SK-N-SH treated with all-trans-retinoic acid at 6 μM for 48 hours (cell line): Measurements from ENCODE around the gene CAPN6.

Experiments used
- ATAC-seq: fragments of 200-7000 bp; cut with Tn5 transposase; 3 replicates; pipeline ENCODE4 v1.9.1; 2020; ENCODE audit warnings: mild to moderate bottlenecking, moderate library complexity
- ARNTL ChIP-seq: fragments of 450-650 bp; formaldehyde crosslinking; IDR thresholded peaks from 2 replicates; pipeline ENCODE4 v1.5.0; 2020; ENCODE audit warnings: low read depth, mild to moderate bottlenecking, moderate library complexity, borderline replicate concordance
- BACH2 ChIP-seq: fragments of 250-450 bp; sonication (Bioruptor Pico); IDR thresholded peaks from 2 replicates; pipeline ENCODE4 v1.9.0; 2021; ENCODE audit warnings: mild to moderate bottlenecking, borderline replicate concordance
- CREB5 ChIP-seq: fragments of 250-450 bp; sonication (Bioruptor Pico); IDR thresholded peaks from 2 replicates; pipeline ENCODE4 v1.5.1; 2020; ENCODE audit warnings: low read depth, mild to moderate bottlenecking, moderate library complexity
- CSDC2 ChIP-seq: fragments of 250-450 bp; sonication (Bioruptor Pico); IDR thresholded peaks from 2 replicates; pipeline ENCODE4 v1.5.0; 2020; ENCODE audit warnings: mild to moderate bottlenecking, moderate library complexity
- CSRNP3 ChIP-seq: fragments of 250-450 bp; sonication (Bioruptor Pico); IDR thresholded peaks from 2 replicates; pipeline ENCODE4 v1.5.1; 2021; ENCODE audit warnings: mild to moderate bottlenecking, moderate library complexity
- ESRRG ChIP-seq: fragments of 250-450 bp; sonication (Bioruptor Pico); IDR thresholded peaks from 2 replicates; pipeline ENCODE4 v1.6.1; 2021; ENCODE audit warnings: mild to moderate bottlenecking
- GLIS3 ChIP-seq: fragments of 250-450 bp; sonication (Bioruptor Pico); IDR thresholded peaks from 2 replicates; pipeline ENCODE4 v1.5.0; 2020; ENCODE audit warnings: mild to moderate bottlenecking, moderate library complexity
- ISL1 ChIP-seq: fragments of 250-450 bp; sonication (Bioruptor Pico); IDR thresholded peaks from 2 replicates; pipeline ENCODE4 v2.1.2; 2022; ENCODE audit warnings: mild to moderate bottlenecking, moderate library complexity
- OSR1 ChIP-seq: fragments of 250-450 bp; sonication (Bioruptor Pico); IDR thresholded peaks from 2 replicates; pipeline ENCODE4 v1.8.0; 2022; ENCODE audit warnings: moderate library complexity, mild to moderate bottlenecking, inconsistent platforms
- PATZ1 ChIP-seq: fragments of 250-450 bp; sonication (Bioruptor Pico); IDR thresholded peaks from 2 replicates; pipeline ENCODE4 v1.8.0; 2020; ENCODE audit warnings: mild to moderate bottlenecking, moderate library complexity, borderline replicate concordance
- POU6F1 ChIP-seq: fragments of 250-450 bp; sonication (Bioruptor Pico); IDR thresholded peaks from 2 replicates; pipeline ENCODE4 v1.8.0; 2021; ENCODE audit warnings: low read depth, mild to moderate bottlenecking, moderate library complexity, borderline replicate concordance
- PPARA ChIP-seq: fragments of 250-450 bp; sonication (Bioruptor Pico); IDR thresholded peaks from 2 replicates; pipeline ENCODE4 v1.5.0; 2020; ENCODE audit warnings: mild to moderate bottlenecking, borderline replicate concordance
- RARB ChIP-seq: fragments of 250-450 bp; sonication (Bioruptor Pico); IDR thresholded peaks from 2 replicates; pipeline ENCODE4 v1.8.0; 2021; ENCODE audit warnings: mild to moderate bottlenecking, moderate library complexity
- SNAI2 ChIP-seq: fragments of 250-450 bp; sonication (Bioruptor Pico); IDR thresholded peaks from 2 replicates; pipeline ENCODE4 v1.5.0; 2020; ENCODE audit warnings: mild to moderate bottlenecking, moderate library complexity
- TCF4 ChIP-seq: fragments of 250-450 bp; sonication (Bioruptor Pico); IDR thresholded peaks from 2 replicates; pipeline ENCODE4 v1.8.0; 2021; ENCODE audit warnings: mild to moderate bottlenecking, moderate library complexity, borderline replicate concordance
- TOX ChIP-seq: fragments of 250-450 bp; sonication (Bioruptor Pico); IDR thresholded peaks from 2 replicates; pipeline ENCODE4 v1.8.0; 2021; ENCODE audit warnings: mild to moderate bottlenecking, moderate library complexity, borderline replicate concordance
- TSHZ2 ChIP-seq: fragments of 250-450 bp; sonication (Bioruptor Pico); IDR thresholded peaks from 2 replicates; pipeline ENCODE4 v1.5.0; 2020; ENCODE audit warnings: mild to moderate bottlenecking, moderate library complexity
- ZC3H10 ChIP-seq: fragments of 250-450 bp; sonication (Bioruptor Pico); IDR thresholded peaks from 2 replicates; pipeline ENCODE4 v1.5.1; 2021; ENCODE audit warnings: mild to moderate bottlenecking, moderate library complexity
- ZFP3 ChIP-seq: fragments of 250-450 bp; sonication (Bioruptor Pico); IDR thresholded peaks from 2 replicates; pipeline ENCODE4 v1.5.0; 2020; ENCODE audit warnings: mild to moderate bottlenecking, moderate library complexity
- ZFP30 ChIP-seq: fragments of 450-650 bp; formaldehyde crosslinking; IDR thresholded peaks from 2 replicates; pipeline ENCODE4 v1.5.0; 2022; ENCODE audit warnings: mild to moderate bottlenecking, moderate library complexity
- ZNF565 ChIP-seq: fragments of 450-650 bp; formaldehyde crosslinking; conservative IDR thresholded peaks from 2 replicates; pipeline ENCODE4 v1.5.0; 2020; ENCODE audit warnings: low read depth, mild to moderate bottlenecking, moderate library complexity
- ZNF70 ChIP-seq: fragments of 450-650 bp; formaldehyde crosslinking; IDR thresholded peaks from 2 replicates; pipeline ENCODE4 v1.5.0; 2020; ENCODE audit warnings: mild to moderate bottlenecking, moderate library complexity
- ZNF8 ChIP-seq: fragments of 450-650 bp; formaldehyde crosslinking; IDR thresholded peaks from 2 replicates; pipeline ENCODE4 v1.5.0; 2020; ENCODE audit warnings: mild to moderate bottlenecking, moderate library complexity

The CAPN6 gene

GRCh38 chrX:111265486-111265885, 4.8 kb downstream of the CAPN6 start:
- no peak for ATAC-seq
- no peak for TF ChIP-seq ZFP30

GRCh38 chrX:111264385-111264784, 5.9 kb downstream of the CAPN6 start:
- TF ChIP-seq TCF4 (CRISPR knock-in tag) (peak; percentile 22; the same call in 1 of the 2 replicates), ZFP30 (no peak)
- TF ChIP-seq, all 23 proteins: peak for 1
- ATAC-seq: no peak

- no peak for ATAC-seq
- TF ChIP-seq CREB5 (no peak), ZFP3 (CRISPR knock-in tag) (no peak), ZC3H10 (CRISPR knock-in tag) (no peak), ISL1 (CRISPR knock-in tag) (no peak), GLIS3 (no peak), ZNF70 (no peak), CSDC2 (CRISPR knock-in tag) (no peak), PATZ1 (no peak), BACH2 (CRISPR knock-in tag) (no peak), RARB (CRISPR knock-in tag) (no peak), PPARA (CRISPR knock-in tag) (no peak), ARNTL (CRISPR knock-in tag) (no peak), TCF4 (CRISPR knock-in tag) (no peak), OSR1 (CRISPR knock-in tag) (no peak), ZNF8 (no peak), ESRRG (CRISPR knock-in tag) (no peak), CSRNP3 (no peak), SNAI2 (CRISPR knock-in tag) (no peak), TSHZ2 (CRISPR knock-in tag) (no peak), ZNF565 (CRISPR knock-in tag) (no peak)
- TF ChIP-seq, all 23 proteins: peak for 0
Measured at GRCh38 chrX:111262086-111262485, 8.2 kb downstream of the CAPN6 start.

GRCh38 chrX:111260451-111260850, 9.8 kb downstream of the CAPN6 start:
- no peak for ATAC-seq

GRCh38 chrX:111259559-111259958, 10.7 kb downstream of the CAPN6 start:
- ATAC-seq: no peak
- no peak for TF ChIP-seq RARB (CRISPR knock-in tag)
- no peak for TF ChIP-seq TOX (CRISPR knock-in tag)
- TF ChIP-seq SNAI2 (CRISPR knock-in tag): no peak
- TF ChIP-seq PPARA (CRISPR knock-in tag): no peak
- TF ChIP-seq CREB5: no peak
- no peak for TF ChIP-seq ZC3H10 (CRISPR knock-in tag)
- TF ChIP-seq GLIS3: no peak
- TF ChIP-seq ZFP3 (CRISPR knock-in tag): no peak
- no peak for TF ChIP-seq ZNF8
- no peak for TF ChIP-seq ISL1 (CRISPR knock-in tag)
- no peak for TF ChIP-seq ZNF70
- TF ChIP-seq CSRNP3: no peak
- no peak for TF ChIP-seq ARNTL (CRISPR knock-in tag)
- no peak for TF ChIP-seq POU6F1 (CRISPR knock-in tag)
- no peak for TF ChIP-seq BACH2 (CRISPR knock-in tag)

More at GRCh38 chrX:111260451-111260850, 9.8 kb downstream of the CAPN6 start:
- TF ChIP-seq ESRRG (CRISPR knock-in tag): no peak
- TF ChIP-seq ZNF8: no peak
- no peak for TF ChIP-seq ISL1 (CRISPR knock-in tag)
- TF ChIP-seq RARB (CRISPR knock-in tag): no peak
- TF ChIP-seq, all 23 proteins: peak for 0
